CD4-positive, alpha-beta T cell treated with Interleukin-17A for 4 hours (primary cell): ENCODE data around the gene HOXD9.

Source experiments
- DNase-seq: peaks from one replicate; pipeline ENCODE4 v3.0.0-alpha.2; 2020; ENCODE audit warnings: mixed read lengths

HOXD9 gene

DNA sequence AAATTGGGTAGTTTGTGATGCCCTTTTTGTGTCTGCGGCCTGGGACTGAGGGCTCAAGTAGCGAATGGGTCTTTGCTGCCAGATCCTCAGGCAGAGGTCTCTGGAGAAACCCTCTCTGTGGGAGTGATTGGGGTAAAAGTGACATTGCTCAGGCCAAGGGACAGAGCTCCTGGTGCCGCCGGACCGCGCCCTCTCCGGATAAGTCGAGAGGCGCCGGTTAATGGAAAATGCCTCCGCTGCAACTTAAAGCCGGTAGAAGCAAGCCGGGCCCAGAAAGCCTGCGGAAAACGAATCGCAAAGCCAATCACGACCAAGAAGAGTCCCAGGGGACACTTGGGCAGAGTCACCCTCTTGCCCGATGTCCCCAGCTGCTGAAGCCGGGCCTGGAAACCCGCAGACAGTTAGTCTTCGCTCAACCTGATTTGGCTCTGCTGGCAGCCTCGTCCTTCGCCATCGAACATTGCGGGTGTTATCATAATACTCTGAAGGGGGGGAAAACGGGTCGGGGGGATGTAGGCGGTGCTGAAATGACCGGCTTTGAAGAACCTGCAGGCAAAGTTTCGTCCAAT is 23.3 kb upstream of the HOXD9 start:
- DNase-seq: no peak

DNA sequence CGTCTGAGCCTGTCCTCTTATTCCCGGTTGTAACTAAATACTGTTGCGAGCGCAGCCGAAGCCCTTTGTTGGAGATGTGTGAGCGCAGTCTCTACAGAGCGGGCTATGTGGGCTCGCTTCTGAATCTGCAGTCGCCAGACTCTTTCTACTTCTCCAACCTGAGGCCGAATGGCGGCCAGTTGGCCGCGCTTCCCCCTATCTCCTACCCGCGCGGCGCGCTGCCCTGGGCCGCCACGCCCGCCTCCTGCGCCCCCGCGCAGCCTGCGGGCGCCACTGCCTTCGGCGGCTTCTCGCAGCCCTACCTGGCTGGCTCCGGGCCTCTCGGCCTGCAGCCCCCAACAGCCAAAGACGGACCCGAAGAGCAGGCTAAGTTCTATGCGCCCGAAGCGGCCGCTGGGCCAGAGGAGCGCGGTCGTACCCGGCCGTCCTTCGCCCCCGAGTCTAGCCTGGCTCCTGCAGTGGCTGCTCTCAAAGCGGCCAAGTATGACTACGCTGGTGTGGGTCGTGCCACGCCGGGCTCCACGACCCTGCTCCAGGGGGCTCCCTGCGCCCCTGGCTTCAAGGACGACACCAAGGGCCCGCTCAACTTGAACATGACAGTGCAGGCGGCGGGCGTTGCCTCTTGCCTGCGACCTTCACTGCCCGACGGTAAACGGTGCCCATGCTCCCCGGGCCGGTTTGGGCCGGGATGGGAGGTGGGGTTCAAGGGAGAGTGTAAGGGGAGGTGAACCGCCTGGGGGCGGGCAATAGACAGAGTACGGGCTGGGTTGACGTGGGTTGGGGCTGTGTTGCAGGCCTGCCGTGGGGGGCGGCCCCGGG is 22.6 kb upstream of the HOXD9 start, which contains the start of gene HOXD12:
Gene HOXD12 (plus strand): TSS at position 68 of the 819 bp plus-strand sequence. CDS start 7 bp downstream, at position 75.
- DNase-seq: no peak

DNA sequence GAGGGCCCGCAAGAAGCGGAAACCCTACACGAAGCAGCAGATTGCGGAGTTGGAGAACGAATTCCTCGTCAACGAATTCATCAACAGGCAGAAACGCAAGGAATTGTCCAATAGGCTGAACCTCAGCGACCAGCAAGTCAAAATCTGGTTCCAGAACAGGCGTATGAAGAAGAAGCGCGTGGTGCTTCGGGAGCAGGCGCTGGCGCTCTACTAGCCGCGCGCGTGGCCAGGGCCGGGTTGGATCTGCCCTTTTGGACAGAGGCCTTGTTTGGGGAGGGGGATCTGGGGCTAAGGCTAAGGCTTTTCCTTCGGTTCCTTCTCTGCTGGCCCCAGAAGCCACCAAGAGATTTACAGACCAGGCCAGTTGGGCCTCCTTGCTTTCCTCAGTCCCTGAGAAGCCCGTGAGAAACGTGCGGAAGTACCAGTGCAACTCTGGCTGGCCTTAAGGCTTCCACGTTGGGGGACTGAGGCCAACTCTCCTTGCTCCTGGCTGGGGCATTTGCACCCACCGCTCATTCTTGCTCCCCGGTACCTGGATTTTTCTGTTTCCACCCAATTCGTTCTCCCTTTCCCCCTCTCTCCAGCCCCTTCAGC is 21.9 kb upstream of the HOXD9 start:
- no peak for DNase-seq

DNA sequence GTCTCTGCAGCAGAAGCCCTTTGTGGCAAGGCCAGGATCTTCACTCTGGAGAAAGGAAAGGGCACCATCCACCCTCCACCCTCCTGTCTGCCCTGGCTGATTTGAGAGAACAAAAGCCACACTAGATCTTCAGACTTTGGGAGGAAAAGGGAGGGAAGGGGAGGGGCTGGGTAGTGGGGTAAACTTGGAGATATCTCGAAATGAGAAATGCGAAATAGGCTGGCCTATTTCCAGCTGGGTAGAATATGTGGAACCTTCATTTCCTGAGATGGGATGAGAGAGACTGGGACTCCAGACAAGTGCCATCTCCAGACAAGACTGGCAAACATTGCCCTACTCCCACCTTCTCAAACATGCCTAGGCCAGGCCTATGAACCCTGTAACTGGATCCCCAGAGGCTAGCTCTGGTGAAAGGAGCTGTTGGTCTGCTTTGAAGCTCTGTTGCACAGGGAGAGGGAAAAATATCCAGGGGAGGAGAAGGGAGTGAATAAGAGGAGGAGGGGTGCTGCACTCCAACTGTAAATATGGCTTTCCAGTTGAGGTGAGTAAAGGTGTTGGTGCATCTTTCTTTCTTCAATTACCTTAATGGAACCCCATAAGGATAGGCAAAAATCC is 21.2 kb upstream of the HOXD9 start:
- no peak for DNase-seq

DNA sequence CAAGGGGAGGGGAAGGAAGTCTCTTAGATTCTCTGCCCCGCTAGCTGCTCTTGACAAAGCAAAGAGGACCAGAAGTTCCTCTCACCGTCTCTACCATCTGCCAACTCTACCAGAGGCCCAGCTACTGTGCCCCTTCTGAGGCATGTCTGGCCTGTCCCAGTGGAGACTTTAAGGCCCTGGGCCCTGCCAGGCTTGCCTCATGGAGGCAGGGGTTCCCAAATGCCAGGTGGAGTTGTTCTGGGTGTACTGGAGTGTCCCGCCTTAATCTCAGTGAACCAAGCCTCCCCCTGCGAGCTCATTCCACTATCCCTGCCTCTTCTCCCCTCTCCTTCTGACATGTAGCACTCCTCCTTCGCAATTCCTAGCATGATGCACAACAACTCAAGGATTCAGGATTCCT is 20.7 kb upstream of the HOXD9 start:
- DNase-seq: no peak

DNA sequence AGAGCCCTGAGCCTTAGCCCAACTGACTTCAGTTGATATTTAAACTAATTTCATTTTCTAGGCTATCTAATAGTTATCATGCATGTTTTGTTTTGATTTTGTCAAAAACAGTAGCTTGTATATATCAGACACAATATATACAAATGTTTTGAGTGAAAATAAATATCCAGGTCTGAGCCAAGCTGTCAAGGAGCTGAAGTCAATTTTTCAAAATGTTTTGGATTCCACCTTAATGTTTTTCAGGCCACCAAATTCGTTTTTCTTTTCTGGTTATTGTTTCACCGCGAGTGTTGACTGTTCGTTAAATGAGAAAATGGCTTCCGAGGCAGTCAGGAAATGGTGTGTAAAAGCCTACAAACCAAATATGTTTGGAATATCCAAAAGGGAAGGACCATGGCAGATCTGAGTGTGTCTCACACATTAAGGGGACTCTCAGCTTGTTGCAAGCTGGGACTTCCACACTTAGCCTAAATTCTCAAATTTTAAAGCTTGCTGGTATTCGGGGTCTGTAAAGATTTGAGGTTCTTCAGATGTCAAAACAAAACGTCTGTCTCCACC is 20.1 kb upstream of the HOXD9 start:
- no peak for DNase-seq

DNA sequence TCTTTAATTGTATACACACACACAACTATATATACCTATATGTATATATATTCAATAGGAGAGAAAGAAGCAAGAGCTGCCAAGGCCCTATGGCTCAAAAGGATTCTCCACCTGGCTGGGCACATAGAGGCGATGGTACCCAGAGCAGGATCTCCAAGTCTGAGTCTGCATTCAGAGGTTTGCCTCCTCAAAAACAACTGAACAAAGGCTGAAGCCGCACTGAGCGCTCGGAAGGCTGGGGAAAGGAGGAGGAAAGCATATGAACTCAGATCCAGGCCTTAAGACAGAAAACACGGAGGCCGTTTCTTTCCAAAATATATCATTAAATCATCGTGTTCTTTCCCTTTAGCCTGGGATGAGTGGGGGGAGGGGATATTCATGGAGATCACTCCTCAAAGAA is 19.3 kb upstream of the HOXD9 start:
- DNase-seq: no peak

DNA sequence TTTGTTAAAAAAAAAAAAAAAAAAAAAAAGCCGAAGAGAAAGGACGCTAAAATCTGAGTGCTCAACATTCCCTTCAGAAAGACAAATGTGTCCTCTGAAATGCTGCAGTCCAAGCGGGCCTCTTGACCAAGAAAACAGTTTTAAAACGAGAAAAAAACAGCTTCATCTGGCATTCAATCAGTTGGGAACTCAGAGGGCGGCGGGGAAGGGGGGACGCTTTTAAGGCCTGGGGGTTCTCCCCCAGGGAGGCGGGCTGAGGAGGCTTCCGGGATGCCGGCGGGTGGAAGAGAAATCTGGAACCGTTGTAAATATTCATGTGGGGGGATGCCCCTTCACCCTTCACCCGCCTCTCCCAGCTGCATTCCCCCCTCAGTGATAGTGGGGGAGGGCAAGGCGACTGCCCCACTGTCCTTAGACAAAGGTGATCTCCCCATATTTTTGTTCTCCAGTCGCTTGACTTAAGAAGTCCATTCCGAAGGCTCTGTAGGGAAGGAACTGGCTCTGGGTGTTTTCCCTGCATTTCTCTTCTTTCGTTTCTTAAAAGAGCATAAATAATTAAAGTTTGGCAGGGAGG is 18.7 kb upstream of the HOXD9 start:
- DNase-seq: no peak

DNA sequence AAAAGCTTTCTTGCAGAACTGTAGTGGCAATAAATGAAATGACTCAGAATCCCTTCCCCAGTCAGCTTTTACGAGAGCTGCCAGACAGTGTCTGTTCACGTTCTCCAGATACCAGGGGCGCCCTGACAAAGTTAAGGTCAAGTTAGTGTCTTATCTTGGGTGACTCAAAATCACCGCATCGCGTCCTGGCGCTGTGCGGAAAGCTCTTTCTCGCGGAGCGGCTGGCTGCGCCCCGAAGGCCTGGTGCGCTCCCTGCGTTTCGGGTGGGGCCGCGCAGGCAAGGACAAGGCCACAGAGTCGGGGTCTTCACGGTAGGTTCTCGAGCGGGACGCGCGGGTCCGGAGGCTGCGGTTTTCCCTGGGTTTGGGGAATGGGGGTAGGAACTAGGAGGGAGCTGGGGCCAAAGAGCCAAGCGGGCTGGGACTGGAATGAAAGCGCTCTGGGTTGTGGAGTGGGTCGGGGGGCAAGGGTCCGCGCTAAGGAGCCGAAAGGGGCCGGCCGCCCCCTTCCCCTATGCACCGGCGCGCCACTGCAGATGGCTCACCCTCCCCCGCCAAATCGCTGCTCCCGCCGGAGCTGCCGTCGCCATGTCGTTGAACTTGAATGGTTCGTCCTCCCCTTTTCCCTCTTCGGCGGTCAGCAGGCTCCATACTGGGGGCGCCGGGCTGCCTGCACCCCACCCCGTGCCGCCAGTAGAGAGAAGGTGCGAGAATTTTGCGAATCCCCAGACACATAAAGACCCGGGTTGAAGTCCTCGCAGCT is 18.0 kb upstream of the HOXD9 start:
- DNase-seq: no peak

DNA sequence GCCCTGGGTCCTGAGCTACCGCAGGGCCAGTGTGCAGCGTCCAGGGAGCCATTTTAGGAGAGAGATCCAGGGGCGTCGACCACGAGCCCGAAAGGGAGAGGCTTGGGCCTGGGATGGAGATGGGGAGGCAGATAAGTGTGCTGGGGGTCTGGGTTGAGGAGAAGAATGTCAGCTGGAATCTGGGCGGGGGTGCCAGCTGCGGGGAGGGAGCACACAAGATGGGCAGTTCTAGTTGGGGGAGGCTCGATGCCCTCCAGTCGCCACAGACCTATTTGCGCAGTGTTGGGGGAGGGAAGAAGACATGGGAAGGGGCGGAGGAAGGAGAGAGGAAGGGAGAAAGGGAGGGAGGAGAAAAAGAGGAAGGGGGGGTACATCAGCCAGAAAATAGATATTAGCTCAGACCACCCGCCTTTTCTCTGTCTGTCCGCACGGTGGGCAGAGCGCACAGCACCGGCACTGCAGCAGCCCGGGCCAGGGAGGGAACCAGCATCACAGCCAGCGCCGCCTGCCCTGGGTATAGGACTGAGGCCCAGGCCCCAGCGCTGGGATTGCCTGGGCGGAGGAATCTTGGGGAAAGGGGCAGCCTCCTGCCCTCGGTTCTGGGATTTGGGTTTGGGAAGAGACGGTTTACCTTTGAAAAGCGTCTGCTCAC is 17.3 kb upstream of the HOXD9 start:
- DNase-seq: no peak

DNA sequence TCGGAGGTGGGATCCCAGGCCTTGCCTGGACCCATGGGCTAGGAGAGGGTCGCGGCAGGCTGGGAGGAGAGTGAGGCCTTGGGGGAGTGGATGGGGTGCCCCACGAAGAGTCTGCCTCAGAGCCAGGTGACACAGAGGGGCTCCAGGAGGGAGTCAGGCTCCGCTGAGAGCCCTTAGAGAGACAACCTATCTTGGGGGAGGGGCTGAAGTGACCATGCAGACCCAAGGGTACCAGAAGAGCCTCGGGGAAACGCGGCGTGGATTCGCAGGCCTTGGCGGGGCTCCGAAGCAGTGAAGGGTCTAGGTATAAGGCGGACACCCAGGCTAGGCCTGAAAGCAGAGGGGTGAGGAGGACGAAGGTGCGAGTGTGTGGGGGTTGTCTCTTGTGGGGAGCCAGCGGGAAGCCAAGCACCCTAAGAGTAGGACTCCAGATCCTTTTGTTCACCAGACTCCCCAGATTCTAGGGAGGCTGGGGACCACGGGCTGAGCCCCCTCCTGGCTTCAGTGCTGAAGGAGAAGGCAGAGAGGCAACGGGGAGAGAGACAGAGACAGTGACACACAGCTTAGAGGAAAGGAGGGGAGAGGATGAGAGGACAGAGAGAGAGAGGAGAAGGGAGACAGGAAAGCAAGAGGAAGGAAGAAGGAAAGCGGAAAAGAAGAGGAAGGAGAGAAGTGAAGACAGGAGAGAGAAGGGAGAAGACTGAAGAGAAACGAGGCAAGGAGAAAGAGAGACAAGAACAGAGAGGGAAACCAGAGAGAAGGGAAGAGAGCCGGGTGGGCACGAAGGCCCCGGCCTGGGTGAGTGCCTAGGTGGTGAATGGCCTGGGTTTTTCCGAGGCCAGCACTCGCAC is 16.6 kb upstream of the HOXD9 start:
- no peak for DNase-seq

DNA sequence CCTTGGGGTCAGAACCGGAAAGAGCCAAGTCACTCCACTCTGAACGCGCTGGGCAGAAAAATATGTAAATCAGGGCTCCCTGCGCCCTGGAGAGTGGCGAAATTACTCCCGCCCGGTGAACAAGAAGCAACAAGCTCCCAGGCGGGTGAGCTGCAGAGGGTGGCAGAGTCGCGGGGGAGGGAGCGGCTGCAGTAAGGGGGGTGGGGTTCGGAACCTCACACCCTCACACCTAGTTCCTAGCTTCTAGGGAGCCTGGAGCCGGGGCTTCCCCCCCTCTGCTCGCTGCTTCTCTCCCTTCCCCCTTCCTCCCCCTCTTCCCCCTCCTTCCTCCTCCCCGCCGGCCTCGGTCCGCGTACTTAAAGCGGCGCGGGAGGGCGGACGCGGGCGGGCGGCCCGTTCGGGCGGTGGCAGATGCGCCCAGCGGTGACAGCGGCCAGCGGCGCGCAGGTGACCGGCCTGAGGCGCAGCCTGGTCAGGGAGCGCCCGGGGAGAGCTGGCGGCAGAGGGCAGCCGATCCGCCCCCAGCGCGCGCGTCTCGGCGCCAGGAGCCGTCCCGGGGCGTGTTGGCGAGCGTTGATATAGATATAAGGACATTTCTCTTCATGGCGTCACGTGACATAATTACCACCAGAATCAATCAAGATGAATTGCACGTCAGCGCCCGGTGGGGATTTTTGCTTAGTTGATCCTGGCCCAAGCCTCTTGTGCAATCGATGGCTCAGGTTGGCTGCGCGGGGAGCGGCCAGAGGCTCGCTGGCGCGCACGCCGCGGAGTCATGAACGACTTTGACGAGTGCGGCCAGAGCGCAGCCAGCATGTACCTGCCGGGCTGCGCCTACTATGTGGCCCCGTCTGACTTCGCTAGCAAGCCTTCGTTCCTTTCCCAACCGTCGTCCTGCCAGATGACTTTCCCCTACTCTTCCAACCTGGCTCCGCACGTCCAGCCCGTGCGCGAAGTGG is 15.7 kb upstream of the HOXD9 start, which contains the start of gene HOXD11:
Gene HOXD11 (plus strand): TSS at position 700 of the 959 bp plus-strand sequence. CDS start 76 bp downstream, at position 776.
- no peak for DNase-seq

DNA sequence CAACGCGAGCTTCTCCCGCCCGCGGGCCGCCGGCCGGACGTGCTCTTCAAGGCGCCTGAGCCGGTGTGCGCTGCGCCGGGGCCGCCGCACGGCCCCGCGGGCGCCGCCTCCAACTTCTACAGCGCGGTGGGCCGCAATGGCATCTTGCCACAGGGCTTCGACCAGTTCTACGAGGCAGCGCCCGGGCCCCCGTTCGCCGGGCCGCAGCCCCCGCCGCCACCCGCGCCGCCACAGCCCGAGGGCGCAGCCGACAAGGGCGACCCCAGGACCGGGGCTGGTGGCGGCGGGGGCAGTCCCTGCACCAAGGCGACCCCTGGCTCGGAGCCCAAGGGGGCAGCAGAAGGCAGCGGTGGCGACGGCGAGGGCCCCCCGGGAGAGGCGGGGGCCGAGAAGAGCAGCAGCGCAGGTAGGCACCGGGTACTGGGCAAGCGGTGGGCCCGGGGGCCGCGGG is 14.8 kb upstream of the HOXD9 start:
- no peak for DNase-seq

DNA sequence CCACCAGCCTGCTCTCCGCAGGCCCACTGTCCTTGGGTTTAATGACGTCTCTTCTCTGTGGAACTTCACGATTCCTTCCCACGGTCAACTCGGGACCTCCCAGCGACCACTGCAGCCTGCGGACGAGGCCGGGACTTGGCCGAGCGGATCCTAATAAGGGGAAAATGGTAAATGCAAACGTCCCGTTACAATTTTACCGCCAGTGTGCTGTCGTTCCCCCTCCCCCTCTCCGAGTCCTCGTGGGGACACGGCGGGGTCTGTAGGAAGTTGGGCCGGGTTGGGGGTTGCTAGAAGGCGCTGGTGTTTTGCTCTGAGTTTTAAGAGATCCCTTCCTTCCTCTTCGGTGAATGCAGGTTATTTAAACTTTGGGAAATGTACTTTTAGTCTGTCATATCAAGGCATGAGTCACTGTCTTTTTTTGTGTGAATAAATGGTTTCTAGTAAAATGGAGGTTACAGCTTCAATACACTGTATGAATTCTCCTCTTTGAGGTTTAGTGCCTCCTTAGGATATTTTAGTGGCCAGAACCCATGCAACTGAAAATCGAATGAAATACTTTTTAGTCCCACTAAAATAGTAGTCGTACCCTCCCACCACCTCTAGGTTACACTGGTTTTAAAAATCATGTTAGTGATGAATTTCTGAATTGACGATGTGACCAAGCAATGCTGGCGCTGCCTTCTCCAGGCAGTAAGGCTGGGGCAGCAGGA is 13.2 kb upstream of the HOXD9 start:
- DNase-seq: no peak

DNA sequence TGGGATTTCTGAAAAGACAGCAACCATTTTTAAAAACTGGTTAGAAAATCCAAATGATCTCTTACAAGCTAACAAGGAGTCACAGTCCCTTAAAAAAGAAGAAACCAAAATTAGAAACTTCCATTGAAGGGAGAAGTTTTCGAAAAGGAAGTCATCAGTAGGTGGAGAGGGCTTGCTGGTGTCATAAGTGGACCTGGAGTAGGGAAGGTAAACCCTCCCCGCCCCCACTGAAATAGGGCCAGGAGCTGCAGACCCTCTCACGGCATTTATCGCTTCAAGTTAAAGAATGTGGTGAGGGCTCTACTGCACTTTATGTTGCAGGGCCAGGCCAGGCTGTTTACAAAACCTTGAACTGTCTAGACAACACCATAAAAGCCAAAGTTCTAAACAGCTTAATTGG is 12.6 kb upstream of the HOXD9 start:
- no peak for DNase-seq

DNA sequence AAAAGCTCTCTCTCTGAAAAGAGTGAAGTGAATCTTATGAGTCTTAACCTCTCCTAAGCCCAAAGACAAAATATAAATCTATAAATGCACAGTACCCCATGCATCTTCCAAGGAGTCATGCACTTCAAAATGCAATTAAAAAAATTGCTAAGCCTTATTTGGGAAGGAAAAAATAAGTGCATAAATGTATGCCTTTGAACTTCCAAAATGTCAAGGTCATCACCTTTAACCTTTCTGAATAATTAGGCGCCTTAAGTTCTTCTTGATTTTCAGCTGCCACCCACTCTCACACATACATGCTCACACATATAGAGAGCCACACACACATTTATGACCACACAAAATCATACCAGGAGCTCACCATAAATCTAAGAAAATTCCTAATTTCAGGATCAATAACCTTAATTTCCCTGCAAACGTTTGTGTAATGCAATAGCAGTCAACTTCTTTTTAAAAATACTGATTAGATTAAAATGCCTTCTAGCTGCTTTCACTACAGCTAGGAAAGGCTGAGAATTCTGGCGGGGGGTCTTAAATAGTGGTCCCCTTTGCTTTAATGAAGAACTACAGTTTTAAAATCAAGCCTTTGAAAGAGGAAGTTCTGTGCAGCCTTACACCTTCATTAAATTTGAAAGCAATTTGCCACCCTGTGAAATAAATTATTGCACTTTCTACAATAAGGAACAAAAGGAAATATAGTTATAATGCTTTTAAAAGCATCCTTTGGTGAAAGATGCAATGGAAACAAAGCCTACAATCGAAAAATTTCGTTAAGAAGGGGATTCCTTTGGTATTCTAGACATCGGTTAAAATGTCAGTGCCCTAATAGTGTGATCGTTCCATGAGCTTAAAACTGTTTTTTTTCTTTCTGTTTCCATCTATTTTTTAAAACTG is 11.9 kb upstream of the HOXD9 start:
- no peak for DNase-seq

DNA sequence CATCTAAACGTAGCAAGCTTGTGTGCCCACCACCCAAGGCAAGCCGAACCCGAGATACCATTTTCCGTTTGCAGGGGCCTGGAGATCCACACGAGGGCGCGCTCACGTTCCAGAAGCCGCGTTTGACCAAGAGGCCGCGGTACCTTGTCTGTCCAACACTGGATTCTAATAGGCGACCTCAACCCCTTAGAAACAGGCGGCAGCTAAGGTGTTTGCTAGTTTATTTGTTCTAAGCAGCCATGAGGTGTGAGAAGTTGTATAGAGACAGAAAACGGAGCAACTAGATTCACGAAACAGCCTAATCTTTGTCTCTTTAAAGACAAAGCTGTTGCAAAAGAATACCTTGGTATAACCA is 11.2 kb upstream of the HOXD9 start:
- DNase-seq: no peak
